Non-pigmented ciliary epithelial cell (primary cell): ENCODE results near the gene SCN2A.
"Not testable (repeated sequence)": the region's sequence is repeated elsewhere in the genome, so short reads cannot be mapped to it uniquely, and the experiment has no call there.

ENCODE experiments used
- DNase-seq: peaks from one replicate; pipeline ENCODE4 v3.0.0-alpha.2; 2010; ENCODE audit warnings: low read depth

SCN2A gene

DNA sequence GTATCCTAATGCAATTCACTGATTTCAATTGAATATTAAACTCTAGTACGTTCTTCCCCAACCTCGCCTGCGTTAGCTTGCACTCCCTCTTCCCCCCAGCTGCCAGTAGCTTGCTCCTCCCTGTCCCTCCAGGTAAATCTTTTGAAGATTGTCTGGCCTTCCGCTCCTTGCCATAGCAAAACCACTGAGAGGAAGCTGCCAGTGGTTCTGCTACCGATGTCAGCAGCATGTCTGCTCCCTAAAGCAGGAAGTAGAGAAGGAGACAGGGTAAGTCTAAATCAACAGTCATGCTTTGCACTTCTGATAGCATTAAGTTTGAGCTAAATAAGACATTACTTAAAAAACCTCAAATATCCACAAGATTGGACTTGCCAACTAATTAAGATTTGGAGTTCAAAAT lies 89.1 kb downstream of the SCN2A start:
- DNase-seq = no peak

DNA sequence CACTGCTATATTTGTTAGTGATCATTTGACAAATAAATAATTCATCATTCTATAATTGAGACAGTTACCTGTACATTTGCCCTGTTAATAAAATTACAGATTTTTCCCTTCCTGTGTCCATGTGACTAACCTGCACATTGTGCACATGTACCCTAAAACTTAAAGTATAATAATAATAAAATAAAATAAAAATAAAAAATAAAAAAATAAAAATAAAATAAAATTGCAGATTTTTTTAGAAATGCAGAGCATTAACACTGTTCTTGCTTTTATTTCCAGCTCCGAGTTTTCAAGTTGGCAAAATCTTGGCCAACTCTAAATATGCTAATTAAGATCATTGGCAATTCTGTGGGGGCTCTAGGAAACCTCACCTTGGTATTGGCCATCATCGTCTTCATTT lies 105.1 kb downstream of the SCN2A start:
- not testable (repeated sequence) for DNase-seq

DNA sequence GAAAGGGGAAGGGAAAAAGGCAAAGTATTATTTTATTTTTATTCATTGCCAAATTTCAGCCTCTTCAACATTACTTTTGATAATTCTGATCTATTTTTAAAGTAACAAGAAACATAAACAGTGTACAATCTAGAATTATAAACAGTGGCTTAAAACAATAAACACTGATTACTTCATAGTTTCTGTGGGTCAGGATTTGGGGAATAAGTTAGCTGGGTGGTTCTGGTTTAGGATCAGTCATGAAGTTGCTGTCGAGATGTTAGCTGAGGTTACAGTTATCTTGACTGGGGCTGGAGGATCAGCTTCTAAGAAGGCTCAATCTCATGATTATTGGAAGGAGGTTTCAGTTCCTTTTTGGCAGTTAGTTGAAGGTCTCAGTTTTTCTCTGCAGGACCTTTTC lies 109.2 kb downstream of the SCN2A start:
- no peak for DNase-seq

DNA sequence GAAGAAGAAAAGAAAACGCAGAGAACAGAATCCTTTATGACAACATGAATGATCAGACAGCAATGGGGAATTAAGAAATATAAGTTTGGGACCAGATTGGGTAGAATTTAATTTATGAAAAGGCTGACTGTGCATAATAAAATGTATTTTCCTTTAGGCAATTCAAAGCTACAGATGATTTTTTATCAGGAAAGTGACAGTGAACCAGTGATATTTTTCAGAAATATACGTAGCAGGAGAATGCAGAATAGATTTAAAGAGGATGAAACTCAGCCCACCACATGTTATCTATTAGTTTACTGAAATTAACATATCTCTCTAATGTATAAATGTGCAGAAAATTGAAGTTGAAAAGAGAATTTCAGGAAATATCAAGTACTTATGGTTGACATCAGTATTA lies 110.0 kb downstream of the SCN2A start:
- DNase-seq = no peak

DNA sequence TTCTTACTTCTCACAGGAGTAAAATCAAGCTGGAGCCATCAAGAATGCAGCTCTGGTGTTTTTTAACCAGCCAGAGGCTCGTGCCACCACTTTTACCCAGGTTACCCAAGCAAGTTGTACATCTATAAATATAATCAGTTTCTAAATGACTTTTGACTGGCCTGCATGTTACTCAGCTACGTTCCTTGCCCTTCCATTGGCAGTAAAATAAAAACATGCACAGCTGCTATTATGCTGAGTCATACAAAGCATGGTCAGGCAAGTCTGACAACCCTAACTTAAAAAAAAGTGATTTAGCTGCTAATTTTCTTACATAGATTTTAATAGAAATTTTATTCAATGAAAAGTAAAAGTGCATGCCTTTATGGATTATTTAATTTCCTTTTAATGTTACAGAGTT lies 118.5 kb downstream of the SCN2A start:
- DNase-seq = peak; percentile 66

DNA sequence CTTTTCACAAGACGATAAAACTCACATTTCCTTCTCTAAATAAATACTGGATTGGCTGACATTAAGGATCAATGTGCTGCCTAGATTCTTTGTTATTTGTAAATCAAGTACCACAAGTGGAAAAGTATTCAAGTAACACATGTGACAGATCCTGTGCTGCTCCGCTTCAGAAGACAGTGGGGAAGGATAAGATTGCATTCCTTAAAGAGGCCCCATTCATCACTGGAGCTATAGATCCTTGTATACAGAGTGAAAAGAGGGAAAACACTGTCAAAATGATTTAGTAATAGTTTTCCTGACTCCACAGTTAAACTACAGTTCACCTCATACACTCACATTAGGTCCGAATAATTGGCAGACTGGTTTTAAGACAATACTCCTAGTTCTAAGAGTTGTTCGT lies 122.3 kb downstream of the SCN2A start:
- no peak for DNase-seq

DNA sequence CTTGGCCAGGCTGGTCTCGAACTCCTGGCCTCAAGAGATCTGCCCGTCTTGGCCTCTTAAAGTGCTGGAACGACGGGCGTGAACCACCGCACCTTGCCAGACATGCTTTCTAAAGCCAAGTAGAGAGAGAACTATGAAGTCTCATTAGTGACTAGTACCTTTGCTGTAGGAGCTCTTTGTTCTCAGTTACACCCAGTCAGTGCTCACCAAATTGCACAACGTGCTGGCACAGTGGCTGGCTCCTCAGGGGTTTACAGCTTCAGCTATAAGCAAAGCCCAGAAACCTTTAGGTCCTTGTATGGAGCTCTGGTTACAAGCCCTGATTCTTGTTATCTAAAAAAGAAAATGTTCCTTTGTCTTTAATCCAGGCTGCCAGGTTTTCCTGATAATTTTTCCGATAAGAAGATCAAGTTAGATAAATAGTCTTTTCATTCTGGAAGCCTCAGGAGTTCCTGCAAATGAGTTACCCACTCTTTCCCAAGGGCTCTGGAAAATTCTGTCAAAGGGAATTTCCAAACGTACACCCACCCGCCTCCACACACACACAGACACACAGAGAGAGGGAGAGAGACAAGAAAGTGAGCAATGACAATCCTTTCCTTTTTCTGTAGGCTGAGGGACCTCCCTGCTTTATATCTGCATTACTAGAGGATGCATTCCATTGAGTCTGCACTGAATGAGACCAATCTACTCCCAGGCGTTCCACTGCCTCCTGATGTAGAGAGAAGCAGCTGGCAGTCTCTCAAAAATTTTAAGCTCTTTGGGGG lies 130.1 kb downstream of the SCN2A start:
- no peak for DNase-seq

DNA sequence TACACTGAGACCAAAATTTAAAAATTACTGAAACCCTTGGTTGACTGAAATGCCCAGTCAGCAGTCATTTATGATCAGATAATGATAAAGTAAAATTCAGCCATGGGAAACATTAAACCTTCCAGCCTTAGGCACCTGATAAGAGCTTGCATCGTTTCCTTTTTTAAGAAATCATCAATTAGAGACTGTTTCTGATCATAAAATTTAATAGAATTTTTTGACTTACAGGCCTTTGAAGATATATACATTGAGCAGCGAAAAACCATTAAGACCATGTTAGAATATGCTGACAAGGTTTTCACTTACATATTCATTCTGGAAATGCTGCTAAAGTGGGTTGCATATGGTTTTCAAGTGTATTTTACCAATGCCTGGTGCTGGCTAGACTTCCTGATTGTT lies 130.7 kb downstream of the SCN2A start:
- DNase-seq = no peak

DNA sequence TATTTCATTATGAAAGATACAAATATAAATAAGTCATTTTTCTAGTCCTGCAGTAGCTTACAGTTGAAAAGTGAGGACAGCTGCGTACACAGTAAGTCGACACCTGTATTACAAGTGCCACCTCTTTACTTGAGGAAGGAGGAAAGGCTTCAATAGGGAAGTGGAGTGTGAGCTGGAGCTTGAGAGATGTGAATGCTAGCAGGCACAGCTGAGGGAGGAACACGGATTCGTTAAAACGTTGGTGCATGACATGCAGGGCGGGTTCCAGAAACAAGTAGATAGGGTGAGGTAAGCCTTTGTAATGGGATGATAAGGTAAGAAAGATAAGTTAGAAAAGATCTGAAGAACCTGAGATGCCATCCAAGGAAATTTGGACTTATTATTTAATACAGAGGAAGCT lies 132.1 kb downstream of the SCN2A start:
- no peak for DNase-seq

DNA sequence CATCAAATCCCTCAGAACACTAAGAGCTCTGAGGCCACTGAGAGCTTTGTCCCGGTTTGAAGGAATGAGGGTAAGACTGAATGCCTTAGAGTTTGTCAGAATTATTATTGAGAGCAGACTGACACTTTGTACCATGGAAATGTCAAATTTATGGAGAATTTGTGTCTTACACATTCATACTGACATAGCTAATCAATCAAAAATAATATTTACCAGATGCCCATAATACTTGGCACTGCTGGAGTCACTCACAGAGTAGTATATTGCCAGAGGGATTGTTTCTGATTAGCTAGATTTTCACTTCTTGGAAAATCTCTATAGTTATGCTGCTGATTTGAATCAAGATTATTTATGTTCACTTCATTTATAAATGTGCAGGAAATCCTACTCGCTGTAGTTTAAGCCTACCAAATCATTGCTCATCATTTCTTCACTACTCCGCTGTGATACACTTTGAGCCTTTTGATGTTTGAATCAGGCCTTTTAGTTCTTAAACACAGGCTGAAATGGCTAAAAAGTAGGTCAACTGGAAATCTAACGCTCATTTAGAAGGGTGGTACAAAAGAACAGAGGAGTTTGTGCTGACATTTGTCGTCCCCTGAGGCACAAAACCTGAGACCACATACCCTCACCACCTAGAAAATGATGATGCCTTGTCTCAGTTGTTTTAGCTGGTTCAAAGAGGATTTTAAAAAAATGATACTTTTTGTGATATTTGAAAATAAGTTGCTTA lies 134.2 kb downstream of the SCN2A start:
- DNase-seq = no peak

DNA sequence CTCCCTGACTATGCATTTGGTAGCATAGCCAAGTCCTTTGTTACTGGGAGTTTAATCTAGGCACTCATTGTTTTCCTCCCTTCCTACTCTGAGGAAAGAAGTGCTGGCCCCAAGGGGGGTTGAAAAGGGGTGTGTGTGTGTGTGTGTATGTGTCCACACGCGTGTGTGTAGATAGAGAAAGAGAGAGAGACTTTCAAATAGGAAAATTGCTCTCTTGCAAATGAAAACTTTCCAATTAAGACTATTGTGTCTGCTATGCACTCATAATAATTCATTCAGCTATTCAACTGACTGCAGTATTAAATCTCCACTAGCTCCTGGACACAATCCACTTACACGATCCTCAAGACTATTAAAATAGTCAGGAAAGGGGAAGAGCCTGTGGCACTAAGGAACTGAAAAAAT lies 137.4 kb downstream of the SCN2A start:
- no peak for DNase-seq

DNA sequence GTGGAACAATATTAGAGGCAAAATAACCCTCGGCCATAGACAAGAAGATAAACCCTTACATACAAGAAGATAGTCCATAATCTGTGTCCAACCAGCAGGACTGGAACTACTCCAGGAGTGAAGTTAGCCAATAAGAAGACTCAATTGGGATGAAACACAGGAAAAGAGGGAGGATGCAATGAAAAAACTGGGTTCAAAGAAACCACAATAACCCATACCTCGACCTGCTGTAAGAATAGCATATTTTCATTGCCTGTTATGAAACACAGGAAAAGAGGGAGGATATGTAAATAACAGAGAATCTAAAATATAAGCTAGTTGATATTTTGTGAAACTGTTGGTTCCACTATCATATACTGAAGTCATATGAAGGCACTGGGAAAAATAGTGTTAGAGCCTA lies 143.1 kb downstream of the SCN2A start:
- no peak for DNase-seq

DNA sequence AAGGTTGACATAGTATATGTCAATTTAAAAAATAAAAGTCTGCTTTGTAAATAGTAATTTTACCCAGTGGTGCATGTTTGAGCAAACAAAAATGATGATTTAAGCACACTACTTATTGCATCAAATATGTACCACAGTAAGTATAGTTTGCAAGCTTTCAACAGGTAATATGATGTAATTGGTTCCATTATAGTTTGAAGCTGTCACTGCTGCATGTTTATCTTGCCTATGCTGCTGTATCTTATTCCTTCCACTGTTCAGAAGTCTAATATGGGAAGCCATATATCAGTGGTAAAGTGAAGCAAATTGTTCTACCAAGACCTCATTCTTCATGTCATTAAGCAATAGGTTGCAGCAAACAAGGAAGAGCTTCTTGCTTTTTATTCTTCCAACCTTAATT lies 151.7 kb downstream of the SCN2A start:
- no peak for DNase-seq

DNA sequence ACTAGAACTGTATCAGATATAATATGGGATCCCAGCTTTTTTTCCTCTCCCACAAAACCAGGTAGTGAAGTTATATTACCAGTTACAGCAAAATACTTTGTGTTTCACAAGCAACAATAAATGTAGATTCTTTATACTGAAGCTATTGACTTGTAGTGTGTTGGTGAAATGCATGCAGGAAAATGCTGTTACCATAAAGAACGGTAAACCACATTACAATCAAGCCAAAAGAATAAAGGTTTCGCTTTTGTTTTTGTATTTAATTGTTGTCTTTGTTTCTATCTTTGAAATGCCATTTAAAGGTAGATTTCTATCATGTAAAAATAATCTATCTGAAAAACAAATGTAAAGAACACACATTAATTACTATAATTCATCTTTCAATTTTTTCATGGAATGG lies 152.6 kb downstream of the SCN2A start:
- no peak for DNase-seq

DNA sequence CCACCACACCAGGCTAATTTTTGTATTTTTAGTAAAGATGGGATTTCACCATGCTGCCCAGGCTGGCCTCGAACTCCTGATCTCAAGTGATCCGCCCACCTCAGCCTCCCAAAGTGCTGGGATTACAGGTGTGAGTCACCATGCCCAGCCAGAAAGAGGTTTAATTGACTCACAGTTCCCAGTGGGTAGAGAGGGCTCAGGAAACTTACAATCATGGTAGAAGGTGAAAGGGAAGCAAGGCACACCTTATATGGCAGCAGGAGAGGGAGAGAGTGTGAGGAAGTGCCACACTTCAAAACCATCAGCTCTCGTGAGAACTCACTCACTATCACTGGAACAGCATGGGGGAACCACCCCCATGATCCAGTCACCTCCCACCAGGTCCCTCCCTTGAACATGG lies 159.4 kb downstream of the SCN2A start:
- DNase-seq = not testable (repeated sequence)

DNA sequence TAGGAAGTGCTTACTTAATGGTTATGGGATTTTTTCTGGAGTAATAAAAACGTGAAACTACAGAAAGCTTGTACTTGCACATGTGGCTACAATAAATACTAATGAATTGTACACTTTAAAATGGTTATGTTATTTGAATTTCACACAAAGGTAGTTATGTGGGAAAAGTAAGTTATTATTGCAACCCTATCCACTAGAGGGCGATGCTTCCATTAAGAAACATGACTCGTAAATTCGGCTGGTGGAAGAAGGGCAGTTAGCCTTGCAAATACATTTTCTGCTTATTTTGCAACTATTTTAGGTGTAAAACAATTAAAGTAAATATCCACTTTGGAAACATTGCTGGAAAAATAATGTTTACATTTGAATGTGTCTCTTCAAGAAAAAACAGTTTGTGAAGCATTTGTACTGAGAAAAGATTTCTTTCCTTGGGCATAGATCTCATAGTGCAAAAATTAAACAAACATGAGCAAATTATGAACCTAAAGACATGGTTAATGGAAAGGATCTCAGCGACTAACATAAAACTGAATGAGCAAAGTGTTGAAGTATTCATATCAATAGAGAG lies 162.2 kb downstream of the SCN2A start:
- DNase-seq = peak; percentile 57

DNA sequence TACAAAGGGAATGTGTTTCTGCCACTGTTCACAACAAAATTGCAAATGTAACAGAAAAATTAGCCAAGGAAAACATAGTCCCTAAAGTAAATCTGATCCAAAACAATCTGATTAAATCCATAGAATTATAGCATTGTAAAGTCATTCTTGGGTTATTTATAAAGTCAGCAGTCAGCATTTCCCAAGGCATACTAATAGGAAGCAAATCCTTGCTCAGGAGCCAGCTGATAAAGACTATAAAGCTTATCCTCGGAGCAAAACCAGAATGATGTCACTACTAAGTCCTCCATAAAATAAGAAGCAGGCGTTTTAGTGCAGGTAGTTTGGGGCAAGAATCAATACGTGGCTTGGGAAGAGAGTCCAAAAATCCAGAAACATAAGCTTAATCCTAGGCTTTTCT lies 162.9 kb downstream of the SCN2A start:
- DNase-seq = no peak

DNA sequence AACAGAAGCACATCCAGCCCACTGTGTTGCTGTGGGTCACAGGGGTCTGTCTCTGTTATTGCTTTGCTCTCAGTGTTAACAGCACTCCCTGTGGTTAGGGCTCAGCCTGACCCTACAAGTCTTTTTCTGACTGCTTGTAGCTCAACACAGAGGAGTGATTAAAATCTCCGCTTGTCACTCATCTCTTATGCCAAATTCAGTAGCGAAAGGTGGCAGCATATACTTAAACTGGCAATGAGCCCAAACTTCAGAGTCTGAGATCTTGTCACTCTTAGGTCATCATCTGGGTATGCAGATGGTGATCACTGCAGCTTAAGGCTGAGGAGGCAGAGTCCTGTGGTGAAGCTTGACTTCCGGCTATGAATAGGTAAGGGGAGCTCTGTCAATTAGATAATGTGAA lies 167.0 kb downstream of the SCN2A start:
- no peak for DNase-seq

DNA sequence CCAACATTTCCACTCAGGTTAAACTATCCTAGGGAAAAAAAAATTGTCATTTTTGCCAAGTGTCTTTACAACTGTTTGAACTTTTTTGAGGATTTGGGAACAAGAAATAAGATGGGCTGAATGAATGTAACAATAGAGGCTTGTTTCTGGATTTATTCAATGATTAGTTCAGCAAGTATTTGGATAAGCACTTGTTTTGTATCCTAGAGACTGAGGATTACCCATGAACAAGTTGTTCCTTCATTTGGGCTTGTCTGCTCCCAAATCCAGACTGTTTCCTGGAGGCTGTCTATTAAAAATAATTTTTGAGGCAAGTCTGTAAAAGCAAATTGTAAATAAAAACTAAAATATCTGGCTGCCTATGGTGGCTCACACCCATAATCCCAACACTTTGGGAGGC lies 168.3 kb downstream of the SCN2A start:
- no peak for DNase-seq

DNA sequence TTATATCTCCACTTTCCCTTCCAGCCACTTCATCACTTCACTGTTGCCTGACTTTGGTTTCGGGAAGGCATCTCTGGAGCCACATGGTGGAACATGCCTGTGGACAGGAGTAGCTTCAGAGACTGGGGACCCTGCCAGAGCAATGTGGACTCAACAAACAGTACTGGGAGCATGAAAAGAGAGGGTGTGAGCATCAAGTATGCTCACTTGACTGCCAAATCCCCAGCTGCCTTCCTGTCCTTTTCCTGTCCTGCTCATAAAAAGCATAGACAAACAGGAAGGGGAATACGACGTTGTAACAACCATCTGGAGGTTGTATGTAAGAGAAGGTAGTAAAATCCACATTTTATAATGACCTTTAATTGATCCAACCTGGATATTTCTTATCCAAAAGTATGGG lies 169.0 kb downstream of the SCN2A start:
- no peak for DNase-seq

DNA sequence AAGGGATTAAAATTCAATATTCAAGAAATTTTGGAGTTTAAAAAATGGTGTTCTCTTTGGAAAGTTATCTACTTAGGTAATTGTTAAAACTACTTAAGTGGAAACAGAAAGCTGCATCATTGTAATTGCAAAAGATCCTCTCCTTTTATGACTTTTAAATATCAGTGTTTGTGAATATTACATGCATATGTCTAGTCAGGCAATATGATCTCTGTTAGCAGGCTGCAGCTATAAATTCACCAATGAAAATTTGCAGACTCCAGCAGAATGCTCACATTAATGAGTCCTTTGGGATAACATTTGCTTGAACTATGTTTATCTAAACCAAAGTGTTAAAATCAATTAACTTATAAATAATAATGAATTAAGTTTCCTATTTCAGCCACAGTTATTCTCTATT lies 171.1 kb downstream of the SCN2A start:
- DNase-seq = no peak

DNA sequence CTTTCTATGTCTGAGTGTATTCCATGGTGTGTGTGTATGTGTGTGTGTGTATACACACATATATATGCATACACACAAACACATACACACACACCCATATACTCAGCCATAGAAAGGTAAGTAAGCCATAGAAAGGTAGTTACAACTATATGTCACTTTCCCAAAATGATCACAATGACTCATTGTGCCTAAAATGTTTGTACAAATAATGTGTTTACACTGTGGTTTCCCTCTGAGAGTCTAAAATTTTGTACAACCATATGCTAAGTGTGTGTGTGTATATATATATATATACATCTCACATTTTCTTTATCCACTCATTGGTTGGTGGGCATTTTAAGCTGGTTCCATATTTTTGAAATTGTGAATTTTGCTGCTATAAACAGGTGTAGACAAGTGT lies 175.0 kb downstream of the SCN2A start:
- no peak for DNase-seq

DNA sequence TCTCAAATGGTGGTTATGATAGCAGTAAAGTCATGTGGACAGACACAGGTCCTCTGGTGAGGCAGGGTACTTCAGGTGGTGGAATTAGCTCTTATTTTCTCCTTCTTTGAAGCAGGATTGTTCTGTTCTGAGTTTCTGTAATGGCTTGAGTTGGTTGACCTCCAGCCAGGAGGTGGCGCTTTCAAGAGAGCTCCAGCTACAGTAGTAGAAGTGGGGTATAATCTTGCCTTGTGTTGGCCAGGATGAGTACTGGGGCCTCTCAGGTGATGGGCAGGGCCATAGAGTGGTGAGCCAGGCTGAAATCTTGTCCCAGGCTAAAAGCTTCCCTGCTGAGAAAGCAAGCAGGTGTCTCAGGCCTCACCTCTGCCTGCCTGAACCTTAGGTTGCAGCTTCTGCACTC lies 177.8 kb downstream of the SCN2A start:
- DNase-seq = no peak

DNA sequence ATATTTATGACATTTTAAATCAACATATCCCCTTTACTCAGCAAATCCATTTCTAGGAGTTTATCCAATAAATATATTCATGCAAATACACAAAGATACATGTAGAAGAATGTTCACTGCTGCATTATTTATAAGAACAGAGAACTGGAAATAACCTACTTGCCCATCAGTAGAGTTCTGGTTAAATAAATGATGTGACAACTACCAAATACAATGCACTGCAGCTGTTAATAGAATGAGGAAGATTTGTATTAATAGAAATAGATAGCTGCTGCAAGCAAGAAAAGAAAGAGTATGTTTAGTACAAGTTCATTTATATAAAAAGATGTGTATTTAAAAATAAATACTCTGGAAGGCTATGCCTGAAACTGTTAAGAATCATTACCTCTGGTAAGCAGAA lies 181.0 kb downstream of the SCN2A start:
- DNase-seq = no peak
